GM21447 (cell line): ENCODE results near the gene RFTN2.
"Not testable (repeated sequence)": the region's sequence is repeated elsewhere in the genome, so short reads cannot be mapped to it uniquely, and the experiment has no call there.

Source experiments
- ATAC-seq: cut with Tn5 transposase; IDR thresholded peaks from one replicate; pipeline ENCODE4 v1.9.1; 2021; ENCODE audit not compliant: unreplicated experiment

The RFTN2 gene

DNA sequence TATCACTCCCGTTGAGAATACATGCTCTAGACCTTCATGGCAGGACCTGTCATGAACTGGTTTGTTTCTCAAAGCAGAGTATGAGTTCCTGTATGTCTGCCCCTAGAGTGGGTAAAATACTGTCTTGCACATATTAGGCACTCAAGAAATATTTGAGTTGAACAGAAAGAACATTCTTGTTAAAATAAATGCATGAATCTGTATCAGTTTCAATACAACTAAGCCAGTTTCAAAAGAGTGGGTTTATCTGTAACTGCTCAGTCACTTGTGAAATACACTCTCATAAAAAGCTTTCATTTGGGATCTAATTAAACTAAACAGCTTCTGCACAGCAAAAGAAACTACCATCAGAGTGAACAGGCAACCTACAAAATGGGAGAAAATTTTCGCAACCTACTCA lies 69.2 kb downstream of the RFTN2 start:
- ATAC-seq, result peak; percentile 75

DNA sequence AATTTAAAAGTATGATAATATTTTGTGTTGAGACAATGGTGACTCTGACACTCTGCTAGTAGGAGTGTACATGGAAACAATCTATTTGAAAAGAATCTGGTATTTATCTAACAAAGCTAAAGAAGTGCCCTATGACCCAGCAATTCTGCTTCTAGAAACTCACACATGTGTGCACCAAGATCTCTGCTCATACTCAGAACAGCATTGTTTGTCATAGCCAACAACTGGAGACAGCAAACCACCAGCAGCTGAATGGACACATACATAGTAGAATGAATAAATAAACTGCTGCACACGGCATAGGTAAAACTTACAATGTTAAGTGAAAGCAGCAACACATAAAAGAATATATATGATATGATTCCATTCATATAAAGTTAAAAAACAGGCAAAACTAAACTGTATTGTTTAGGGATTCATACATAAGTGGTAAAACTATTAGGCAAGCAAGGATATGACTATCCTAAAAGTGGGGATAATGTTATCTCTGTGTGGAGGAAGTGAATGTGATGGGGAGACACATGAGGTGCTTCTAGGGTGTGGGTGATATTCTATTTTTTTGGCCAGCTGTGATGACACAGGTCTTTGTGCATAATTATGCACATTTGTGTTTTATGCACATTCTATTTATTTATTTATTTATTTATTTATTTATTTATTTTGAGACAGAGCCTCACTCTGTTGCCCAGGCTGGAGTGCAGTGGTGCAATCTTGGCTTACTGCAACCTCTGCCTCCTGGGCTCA lies 71.1 kb downstream of the RFTN2 start:
- ATAC-seq, result peak; percentile 35

DNA sequence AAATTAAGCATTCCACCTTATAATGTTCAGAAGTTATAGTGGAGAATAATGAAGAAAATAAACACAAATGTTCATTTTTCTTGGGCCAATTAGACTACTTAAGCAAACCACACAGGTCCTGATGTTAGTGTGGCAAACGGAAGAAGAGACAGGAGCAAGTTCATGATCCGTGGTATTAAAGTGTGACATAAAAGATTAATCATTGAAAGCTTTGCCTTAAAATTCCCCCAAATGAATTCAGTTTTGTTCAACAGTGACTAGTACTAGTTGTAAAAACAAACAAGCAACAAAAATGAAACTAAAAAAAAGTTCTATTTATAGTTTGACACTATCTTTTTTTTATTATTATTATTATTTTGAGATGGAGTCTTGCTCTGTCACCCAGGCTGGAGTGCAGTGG lies 73.7 kb downstream of the RFTN2 start:
- ATAC-seq, result no peak

DNA sequence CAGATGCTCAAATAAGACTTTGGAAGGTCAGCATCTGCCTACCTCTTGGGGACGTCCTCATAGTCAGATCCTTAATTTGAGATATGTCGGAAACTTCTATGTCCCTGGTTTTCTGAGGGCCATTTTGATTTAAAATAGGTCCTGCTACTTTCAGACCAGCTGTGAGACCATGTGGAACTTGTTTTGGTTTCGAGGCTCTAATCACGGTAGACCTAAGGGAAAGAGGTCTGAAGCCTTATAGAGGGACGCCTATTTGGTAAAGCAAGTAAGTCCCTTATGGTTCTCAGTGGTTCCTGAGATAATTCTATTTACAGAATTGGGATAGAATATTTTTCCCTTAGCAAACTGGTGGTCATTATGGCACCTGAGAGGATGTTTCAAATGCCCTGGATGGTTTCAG lies 75.1 kb downstream of the RFTN2 start:
- no peak for ATAC-seq

DNA sequence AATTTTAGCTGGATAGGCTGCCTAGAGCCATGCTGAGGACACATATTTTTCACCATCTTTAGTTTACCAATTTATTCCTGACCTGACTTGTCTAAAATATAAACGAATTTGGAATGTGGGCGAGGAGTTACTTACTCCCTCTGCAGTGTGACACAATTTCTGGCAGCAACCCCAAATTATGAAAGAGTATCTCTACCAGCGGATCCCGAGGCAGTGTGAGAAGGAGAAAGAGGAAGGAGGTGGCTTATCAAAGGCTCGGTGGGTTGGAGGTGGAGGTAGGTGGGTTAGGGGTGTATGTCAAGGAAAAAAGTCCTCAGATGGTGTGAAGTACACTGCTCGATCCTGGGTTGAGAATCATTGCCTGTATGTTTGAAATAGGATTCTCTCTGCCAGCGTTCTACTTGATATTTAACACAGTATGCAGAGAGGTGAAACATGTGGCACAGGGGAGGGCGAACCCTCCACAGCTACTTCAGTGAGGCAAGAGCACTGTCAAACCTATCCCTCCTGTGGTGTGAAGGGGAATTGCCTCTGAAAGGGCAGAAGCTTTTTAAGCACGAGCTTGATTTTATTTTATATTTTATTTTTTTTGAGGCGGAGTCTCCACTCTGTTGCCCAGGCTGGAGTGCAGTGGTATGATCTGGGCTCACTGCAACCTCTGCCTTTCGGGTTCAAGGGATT lies 76.0 kb downstream of the RFTN2 start:
- ATAC-seq, result peak; percentile 51

DNA sequence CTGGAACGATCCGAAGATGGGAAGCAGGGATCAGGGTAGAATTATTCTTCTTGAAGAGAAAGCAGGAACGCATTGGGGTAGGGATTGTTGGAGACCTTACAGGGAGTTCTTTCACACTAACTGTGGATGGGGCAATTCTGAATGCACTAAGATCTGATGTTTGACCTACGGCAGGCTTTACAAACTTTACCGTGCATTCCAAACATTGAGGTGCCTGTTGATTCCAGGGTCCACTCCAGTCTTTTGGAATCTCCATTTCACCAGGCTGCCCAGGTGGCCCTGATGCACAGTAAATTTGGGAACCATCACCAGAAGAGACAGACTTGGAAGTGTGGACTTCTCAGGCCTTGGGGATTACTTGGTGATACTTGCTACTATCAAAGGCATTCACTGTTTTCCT lies 76.9 kb downstream of the RFTN2 start:
- ATAC-seq, result no peak

DNA sequence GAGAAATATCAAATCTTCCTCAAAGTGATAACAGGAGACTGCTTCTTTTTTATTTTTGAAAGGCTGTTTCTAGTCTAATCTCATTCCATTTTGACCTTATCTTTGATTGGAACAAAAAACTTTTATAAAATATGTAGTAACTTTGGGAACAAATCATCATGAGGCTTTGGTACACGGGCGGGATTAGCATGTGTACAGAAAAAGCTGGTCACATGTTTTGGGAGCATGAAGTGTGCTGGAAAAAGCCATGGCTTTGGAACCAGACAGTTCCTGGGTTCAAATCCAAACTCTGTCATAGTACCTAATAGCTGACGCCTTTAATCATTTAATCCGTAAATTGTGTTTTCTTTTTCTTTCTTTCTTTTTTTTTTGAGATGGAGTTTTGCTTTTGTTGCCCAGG lies 78.2 kb downstream of the RFTN2 start:
- no peak for ATAC-seq

DNA sequence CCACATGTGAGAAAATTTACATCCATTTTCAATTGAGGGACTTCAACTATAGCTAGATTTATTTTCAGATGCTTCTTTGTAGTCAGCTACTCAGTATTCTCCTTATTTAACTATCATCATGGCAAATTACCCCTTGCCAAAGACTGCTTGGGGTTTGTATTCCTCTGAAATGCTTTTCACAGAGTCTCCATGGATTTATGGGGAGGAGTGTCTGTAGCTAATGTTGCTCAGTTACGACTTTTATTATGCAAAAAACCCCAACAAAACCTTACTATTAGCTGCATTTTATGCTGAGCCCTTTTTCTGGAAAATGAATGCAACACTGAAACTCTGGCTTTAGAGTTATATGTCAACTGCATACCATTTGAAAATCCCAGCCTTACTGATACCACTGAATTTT lies 78.6 kb downstream of the RFTN2 start:
- ATAC-seq, result no peak

DNA sequence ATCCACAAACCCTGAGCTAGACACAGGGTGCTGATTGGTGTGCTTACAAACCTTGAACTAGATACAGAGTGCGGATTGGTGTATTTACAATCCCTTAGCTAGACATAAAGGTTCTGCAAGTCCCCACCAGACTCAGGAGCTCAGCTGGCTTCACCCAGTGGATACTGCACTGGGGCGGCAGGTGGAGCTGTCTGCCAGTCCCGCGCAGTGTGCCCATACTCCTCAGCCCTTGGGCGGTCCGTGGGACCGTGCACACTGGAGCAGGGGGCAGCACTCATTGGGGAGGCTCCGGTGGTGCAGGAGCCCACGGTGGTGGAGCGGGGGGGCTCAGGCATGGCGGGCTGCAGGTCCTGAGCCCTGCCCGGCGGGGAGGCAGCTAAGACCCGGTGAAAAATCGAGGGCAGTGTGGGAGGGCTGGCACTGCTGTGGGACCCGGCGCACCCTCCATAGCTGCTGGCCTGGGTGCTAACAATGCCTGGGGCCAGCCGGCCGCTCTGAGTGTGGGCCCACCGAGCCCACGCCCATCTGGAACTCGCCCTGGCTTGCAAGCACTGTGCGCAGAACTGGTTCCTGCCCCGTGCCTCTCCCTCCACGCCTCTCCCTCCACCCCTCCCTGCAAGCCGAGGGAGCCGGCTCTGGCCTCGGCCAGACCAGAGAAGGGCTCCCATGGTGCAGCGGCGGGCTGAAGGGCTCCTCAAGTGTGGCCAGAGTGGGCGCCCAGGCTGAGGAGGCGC lies 83.9 kb downstream of the RFTN2 start:
- no peak for ATAC-seq

DNA sequence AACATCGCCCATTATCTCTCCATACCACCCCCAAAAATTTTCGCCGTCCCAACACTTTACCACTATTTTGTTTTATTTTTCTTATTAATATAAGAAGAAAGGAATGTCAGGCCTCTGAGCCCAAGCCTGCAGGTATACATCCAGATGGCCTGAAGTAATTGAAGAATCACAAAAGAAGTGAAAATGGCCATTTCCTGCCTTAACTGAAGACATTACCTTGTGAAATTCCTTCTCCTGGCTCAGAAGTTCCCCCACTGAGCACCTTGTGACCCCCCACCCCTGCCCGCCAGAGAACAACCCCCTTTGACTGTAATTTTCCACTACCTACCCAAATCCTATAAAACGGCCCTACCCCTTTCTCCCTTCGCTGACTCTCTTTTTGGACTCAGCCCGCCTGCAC lies 88.1 kb downstream of the RFTN2 start:
- ATAC-seq, result not testable (repeated sequence)

DNA sequence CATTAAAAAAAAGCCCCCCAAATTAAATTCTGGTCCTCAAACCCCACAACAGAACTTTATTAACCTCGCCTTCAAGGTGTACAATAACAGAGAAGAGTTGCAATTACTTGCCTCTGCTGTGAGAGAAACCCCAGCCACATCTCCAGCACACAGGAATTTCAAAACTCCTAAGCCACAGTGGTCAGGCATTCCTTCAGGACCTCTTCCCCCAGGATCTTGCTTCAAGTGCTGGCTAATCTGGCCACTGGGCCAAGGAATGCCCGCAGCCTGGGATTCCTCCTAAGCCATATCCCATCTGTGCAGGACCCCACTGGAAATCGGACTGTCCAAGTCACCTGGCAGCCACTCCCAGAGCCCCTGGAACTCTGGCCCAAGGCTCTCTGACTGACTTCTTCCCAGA lies 95.2 kb downstream of the RFTN2 start:
- ATAC-seq, result not testable (repeated sequence)

DNA sequence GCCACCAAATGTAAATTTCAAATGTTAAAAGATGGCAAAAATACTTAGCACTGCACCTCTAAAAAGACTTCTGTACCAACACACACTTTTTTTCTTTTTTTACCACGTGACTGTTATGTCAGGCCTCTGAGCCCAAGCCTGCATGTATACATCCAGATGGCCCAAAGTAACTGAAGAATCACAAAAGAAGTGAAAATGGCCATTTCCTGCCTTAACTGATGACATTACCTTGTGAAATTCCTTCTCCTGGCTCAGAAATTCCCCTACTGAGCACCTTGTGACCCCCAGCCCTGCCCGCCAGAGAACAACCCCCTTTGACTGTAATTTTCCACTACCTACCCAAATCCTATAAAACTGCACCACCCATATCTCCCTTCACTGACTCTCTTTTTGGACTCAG lies 97.1 kb downstream of the RFTN2 start:
- ATAC-seq, result not testable (repeated sequence)

DNA sequence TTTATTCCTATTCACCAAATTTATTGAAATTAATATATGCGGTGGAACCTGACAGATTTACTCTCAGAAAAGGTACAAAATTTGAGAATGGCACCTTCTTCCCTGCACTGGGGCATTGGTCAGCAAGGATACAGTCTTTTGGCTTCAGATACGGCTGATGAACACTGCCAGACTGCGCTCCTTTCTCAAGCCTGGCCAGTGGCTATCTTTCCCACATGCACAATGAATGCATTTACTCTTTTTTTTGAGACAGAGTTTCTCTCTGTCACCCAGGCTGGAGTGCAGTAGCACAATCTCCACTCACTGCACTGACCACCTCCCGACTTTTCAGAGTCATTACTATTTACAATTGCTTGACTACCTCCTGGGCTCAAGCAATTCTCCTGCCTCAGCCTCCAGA lies 97.9 kb downstream of the RFTN2 start:
- ATAC-seq, result no peak

DNA sequence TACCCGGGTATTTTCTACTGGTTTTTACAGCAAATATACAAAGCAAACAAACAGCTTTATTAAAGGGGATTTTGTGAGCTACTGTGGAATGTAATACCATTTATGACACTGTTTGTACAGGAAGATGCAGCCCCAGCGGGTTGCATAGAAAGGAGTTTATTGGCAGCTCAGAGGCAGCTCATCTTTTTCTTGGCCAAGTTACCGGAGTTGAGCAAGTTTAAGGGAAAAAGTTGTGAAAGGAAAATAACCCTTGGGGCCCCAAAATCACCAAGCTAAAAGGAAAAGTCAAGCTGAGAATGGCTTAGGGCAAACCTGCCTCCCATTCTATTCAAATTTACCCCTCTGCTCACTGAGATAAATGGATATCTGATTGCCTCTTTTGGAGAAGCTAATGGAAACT lies 98.8 kb downstream of the RFTN2 start:
- ATAC-seq, result no peak

DNA sequence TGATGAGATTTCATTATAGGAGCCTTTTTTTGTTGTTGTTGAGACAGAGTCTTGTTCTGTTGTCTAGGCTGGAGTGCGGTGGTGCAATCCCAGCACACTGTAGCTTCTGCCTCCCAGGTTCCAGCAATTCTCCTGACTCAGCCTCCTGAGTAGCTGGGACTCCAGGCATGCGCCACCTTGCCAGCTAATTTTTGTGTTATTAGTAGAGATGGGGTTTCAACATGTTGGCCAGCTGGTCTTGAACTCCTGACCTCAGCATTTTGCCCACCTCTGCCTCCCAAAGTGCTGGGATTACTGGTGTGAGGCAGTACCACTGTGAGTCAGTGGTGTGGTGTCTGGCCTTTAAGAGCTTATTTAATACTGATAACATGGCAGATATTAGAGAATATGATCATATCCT lies 99.4 kb downstream of the RFTN2 start:
- no peak for ATAC-seq

DNA sequence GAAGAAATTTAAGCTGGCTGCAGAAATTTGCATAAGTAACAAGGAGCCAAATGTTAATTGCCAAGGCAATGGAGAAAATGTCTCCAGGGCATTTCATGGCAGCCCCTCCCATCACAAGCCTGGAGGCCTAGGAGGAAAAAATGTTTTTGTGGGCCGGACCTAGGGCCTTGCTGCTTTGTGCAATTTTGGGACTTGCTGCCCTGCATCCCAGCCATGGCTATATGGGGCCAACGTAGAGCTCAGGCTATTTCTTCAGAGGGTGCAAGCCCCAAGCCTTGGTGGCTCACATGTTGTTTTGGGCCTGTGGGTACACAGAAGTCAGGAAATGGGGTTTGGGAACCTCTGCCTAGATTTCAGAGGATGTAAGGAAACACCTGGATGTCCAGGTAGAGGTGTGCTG lies 101.8 kb downstream of the RFTN2 start:
- no peak for ATAC-seq

DNA sequence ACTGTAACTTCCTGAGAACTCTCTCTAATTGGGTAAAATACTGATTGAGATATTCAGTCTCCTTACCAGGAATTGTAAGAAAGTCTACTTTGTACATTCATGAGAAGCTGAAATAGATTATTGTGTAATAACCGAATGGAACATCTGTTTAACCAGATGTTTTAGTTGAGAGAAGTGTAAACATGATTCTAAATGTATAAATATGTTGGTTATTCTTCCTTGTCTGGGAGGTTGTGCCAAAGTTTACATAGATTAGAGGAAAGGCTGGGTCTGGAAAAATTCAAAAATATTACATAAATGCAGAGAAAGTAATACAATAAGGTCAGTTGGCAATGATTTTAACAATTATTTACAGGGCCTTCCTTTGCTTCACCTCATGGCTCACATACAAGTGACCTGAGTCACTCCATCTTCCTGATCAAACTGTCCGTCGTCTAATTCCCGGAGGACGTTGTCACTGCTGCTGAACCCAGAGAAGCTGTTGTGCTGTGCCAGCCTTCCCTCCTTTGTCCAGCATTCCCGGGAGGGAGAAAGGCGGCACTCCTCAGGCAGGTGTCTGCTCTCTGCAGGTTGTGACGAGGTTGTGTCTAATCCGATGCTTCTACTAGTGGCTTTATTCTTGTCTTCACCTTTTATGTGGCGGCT lies 103.6 kb downstream of the RFTN2 start:
- no peak for ATAC-seq

DNA sequence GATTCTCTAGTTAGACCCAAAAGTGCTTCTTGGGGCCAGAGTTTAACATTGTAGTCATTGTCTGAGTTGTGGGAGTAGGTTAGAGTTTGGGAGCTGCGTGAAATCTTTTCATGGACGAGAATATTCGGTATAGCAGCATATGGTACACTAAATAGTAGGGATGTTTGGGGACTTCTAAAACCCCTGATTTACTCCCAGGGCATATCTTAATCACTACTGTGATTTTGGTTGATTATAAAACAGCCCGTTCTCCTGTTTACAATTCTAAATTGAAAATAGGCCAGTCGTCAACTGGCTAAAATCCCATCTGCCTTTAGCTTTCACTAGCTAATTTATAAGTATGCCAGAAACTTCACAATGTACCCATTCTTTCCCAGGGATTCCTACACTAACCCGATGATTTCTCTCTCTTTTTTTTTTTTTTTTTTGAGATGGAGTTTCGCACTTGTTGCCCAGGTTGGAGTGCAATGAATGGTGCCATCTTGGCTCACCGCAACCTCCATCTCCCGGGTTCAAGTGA lies 115.2 kb downstream of the RFTN2 start:
- ATAC-seq, result no peak

DNA sequence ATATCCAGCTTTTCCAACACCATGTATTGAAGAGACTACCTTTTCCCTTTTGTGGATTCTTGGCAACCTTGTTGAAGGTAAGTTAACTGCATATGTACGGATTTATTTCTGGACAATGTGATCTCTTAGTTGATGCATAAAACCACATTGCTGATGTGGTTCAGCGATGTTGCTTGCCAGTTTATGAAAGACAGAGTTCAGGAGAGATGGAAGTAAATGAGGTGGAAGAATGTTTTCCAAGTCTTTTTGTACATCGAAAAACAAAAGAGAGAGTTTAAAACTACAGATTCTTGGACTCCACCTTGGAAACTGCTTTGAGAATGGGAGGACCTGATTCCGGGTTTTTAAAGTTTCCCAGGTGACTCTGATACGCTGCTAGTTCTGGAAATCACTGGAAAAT lies 115.7 kb downstream of the RFTN2 start:
- ATAC-seq, result no peak

DNA sequence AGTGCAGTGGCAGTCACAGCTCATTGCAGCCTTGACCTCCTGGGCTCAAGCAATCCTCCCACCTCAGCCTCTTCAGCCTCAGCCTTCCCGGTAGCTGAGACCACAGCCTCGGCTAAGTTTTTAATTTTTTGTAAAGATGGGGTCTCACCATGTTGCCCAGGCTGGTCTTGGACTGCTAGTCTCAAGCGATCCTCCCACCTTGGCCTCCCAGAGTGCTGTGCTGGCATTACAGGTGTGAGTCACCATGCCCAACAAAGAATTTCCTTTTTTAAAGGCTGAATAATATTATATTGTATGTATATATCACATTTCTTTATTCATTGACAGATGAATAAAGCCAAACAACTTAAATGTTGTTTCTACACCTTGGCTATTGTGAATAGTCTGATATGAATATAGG lies 117.0 kb downstream of the RFTN2 start:
- ATAC-seq, result no peak

DNA sequence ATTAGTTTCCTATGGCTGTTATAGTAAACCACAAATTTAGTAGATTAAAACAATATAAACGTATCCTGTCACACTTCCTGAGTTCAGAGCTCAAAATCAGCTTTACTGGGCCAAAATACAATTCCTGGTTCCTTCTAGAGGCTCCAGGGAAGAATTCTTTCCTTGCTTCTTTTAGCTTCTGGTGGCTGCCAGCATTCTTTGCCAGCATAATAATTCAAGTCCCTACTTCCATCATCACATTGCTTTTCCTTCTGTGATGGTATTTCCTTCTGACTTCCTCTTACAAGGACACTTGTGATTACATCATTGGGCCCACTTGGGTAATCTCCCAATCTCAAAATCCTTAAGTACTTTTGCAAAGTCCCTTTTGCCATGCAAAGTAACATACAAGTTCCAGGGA lies 118.9 kb downstream of the RFTN2 start:
- ATAC-seq, result no peak
